Glutamatergic neuron (in vitro differentiated cells): ENCODE data around the gene SCN11A. TPM values are rescaled to one million over a fixed set of nuclear protein-coding genes. Genes with fewer than 3 reads are reported as not detected.

Experiments
- DNase-seq: peaks from one replicate; pipeline ENCODE4 v3.0.0; 2022
- H3K27ac Mint-ChIP-seq: one replicate; pipeline ENCODE4 v1.8.0; 2020; ENCODE audit warnings: mild to moderate bottlenecking, mixed read lengths, inconsistent platforms; ENCODE audit not compliant: unreplicated experiment
- H3K27me3 Mint-ChIP-seq: one replicate; pipeline ENCODE4 v1.8.0; 2020; ENCODE audit warnings: mild to moderate bottlenecking, moderate library complexity, mixed read lengths, inconsistent platforms; ENCODE audit not compliant: unreplicated experiment
- H3K36me3 Mint-ChIP-seq: one replicate; pipeline ENCODE4 v1.8.0; 2020; ENCODE audit warnings: mild to moderate bottlenecking, mixed read lengths, inconsistent platforms; ENCODE audit not compliant: unreplicated experiment
- H3K4me1 Mint-ChIP-seq: one replicate; pipeline ENCODE4 v1.8.0; 2020; ENCODE audit warnings: mild to moderate bottlenecking, low read depth, mixed read lengths, inconsistent platforms; ENCODE audit not compliant: unreplicated experiment
- H3K4me3 Mint-ChIP-seq: one replicate; pipeline ENCODE4 v1.8.0; 2020; ENCODE audit warnings: mild to moderate bottlenecking, mixed read lengths, inconsistent platforms; ENCODE audit not compliant: unreplicated experiment
- H3K9me3 Mint-ChIP-seq: one replicate; pipeline ENCODE4 v1.8.0; 2020; ENCODE audit warnings: mild to moderate bottlenecking, moderate library complexity, mixed read lengths, inconsistent platforms; ENCODE audit not compliant: unreplicated experiment
- total RNA-seq: library from RNA; stranded (reverse); fragmentation: NEBNext Ultra II Directional; extraction: Animal tissue kit (Norgen Biotek cat#: 25700); gene quantifications from one replicate; pipeline ENCODE4 v1.2.1, GENCODE V29; 2021; ENCODE audit not compliant: unreplicated experiment
- TF ChIP-seq, protein P1 (sequence below): fragments of 200-600 bp; sonication (generic); IDR thresholded peaks from one replicate; pipeline ENCODE4 v1.5.0; 2021; ENCODE audit not compliant: partially characterized antibody, unreplicated experiment

Gene SCN11A
- total RNA-seq, 1 donor from 2014 or later = 0.78 TPM

DNA sequence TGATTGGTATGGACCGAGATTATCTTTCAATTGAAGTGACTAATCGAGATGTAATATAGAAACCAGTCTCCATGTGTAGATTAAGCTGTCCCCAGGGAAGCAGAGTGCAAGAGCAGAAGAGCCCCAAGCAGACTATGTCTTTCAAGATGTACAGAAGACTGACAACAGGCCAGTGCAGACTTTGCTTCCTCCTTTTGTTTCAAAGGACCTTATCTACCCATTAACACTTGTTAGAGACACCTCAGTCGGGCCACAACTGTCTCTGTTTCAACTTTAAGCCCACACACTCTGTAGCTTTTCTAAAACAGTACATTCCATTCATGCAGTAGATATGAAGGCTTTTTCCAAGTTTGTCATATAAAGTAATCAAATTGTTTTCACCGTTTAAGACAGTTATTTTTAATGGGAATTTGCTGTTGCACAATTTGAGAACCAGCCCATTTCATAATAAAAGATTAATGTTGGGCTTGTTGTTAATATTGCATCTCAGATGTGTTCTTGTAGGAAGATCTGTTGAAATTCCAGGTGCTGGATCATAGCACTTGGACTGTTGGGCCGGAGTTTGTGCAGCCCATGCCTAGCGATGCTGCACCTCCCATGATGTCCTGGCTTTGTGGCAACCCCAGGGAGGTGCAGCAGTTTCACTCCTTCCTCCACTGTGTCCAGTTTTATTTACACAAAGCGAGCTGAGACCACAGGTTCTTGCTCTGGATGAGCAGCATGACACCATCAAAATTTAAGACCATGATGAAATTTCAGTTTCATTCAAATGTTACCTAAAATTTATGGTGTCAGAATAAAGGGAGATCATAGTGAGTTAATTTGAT is 43.3 kb upstream of the SCN11A start:
- no peak for DNase-seq
- TF ChIP-seq, protein P1, sequence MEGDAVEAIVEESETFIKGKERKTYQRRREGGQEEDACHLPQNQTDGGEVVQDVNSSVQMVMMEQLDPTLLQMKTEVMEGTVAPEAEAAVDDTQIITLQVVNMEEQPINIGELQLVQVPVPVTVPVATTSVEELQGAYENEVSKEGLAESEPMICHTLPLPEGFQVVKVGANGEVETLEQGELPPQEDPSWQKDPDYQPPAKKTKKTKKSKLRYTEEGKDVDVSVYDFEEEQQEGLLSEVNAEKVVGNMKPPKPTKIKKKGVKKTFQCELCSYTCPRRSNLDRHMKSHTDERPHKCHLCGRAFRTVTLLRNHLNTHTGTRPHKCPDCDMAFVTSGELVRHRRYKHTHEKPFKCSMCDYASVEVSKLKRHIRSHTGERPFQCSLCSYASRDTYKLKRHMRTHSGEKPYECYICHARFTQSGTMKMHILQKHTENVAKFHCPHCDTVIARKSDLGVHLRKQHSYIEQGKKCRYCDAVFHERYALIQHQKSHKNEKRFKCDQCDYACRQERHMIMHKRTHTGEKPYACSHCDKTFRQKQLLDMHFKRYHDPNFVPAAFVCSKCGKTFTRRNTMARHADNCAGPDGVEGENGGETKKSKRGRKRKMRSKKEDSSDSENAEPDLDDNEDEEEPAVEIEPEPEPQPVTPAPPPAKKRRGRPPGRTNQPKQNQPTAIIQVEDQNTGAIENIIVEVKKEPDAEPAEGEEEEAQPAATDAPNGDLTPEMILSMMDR = no peak
- H3K27me3 Mint-ChIP-seq = peaks cover 3% of the 10 kb centered on the region
- no peak overlapping the region for H3K4me3 Mint-ChIP-seq
- H3K27ac Mint-ChIP-seq = no peak overlapping the region
- no peaks in the 10 kb centered on the region for H3K9me3 Mint-ChIP-seq
- H3K4me1 Mint-ChIP-seq = no peaks in the 10 kb centered on the region
- peaks cover 5% of the 10 kb centered on the region for H3K36me3 Mint-ChIP-seq

DNA sequence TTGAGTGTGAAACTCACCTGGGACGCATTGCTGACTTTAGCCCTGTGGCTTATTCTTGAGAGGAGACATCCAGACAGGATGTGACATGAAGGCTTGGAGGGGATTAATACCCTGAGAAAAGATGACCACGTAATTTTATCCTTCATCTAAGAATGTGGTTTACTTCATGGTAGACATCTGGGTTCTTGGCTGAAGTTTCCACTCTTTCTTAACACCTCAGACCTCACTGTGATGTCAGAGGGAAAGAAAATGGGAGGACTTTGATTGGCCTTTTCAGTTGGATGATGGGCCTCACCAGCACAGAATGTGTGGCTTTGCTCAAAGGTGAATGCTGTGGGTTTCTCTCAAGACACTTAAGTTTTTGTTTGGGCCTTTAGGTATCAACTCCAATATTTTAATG is 39.2 kb upstream of the SCN11A start:
- Mint-ChIP-seq H3K36me3 (peaks cover 5% of the 10 kb centered on the region), H3K27me3 (no peaks in the 10 kb centered on the region), H3K4me3 (no peak overlapping the region), H3K9me3 (no peaks in the 10 kb centered on the region), H3K27ac (no peak overlapping the region), H3K4me1 (no peaks in the 10 kb centered on the region)
- no peak for DNase-seq
- TF ChIP-seq, protein P1 = no peak

GRCh38 chr3:39088889-39089288 is 37.1 kb upstream of the SCN11A start:
- H3K36me3 Mint-ChIP-seq = peaks cover 5% of the 10 kb centered on the region
- H3K4me3 Mint-ChIP-seq = no peak overlapping the region
- no peaks in the 10 kb centered on the region for H3K4me1 Mint-ChIP-seq
- DNase-seq = no peak
- H3K27me3 Mint-ChIP-seq = no peaks in the 10 kb centered on the region
- H3K27ac Mint-ChIP-seq = no peak overlapping the region
- no peaks in the 10 kb centered on the region for H3K9me3 Mint-ChIP-seq
- TF ChIP-seq, protein P1 = no peak

- H3K36me3 Mint-ChIP-seq = peaks cover 5% of the 10 kb centered on the region
- H3K9me3 Mint-ChIP-seq = no peaks in the 10 kb centered on the region
- no peaks in the 10 kb centered on the region for H3K4me1 Mint-ChIP-seq
Measured at GRCh38 chr3:39088456-39088855, 36.7 kb upstream of the SCN11A start.

DNA sequence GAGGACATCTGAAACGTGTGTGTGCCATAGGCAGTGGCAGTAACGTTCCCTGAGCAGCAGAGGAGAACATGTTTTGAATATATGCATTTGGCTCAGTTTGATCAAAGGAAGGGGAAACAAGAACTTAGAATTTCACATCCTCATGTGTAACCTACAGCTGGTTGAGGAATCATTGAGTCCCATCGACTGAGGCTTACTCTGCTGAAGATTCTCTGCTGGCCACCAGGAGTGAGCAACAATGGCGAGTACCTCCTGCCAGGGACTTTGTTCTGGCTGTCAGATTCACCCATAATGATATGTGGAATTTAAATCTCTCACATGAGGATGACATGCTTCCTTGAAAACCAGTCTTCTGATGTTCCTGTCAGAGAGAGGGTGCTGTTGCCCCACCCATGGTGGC is 34.4 kb upstream of the SCN11A start:
- TF ChIP-seq, protein P1 = no peak
- H3K4me3 Mint-ChIP-seq = no peak overlapping the region
- H3K9me3 Mint-ChIP-seq = no peaks in the 10 kb centered on the region
- H3K27me3 Mint-ChIP-seq = no peaks in the 10 kb centered on the region
- no peak for DNase-seq
- no peak overlapping the region for H3K27ac Mint-ChIP-seq
- no peaks in the 10 kb centered on the region for H3K4me1 Mint-ChIP-seq
- H3K36me3 Mint-ChIP-seq = no peaks in the 10 kb centered on the region

More at GRCh38 chr3:39088456-39088855, 36.7 kb upstream of the SCN11A start:
- Mint-ChIP-seq H3K4me3 (no peak overlapping the region), H3K27ac (no peak overlapping the region), H3K27me3 (no peaks in the 10 kb centered on the region)
- no peak for DNase-seq
- TF ChIP-seq, protein P1 = no peak
